BLaER1 (cell line): ENCODE results near the gene CENPX.
A peak's percentile ranks its signal among the peaks of the same experiment; 100 is the strongest.

Experiments used
- H3K27ac ChIP-seq: shearing (Covaris generic); formaldehyde crosslinking; 2 replicates; pipeline ENCODE4 v1.8.1; 2022
- H3K27me3 ChIP-seq: shearing (Covaris generic); formaldehyde crosslinking; 2 replicates; pipeline ENCODE4 v1.8.1; 2022
- H3K36me3 ChIP-seq: shearing (Covaris generic); formaldehyde crosslinking; 2 replicates; pipeline ENCODE4 v1.8.1; 2022
- H3K4me1 ChIP-seq: shearing (Covaris generic); formaldehyde crosslinking; 2 replicates; pipeline ENCODE4 v1.8.1; 2022
- H3K4me2 ChIP-seq: shearing (Covaris generic); formaldehyde crosslinking; 2 replicates; pipeline ENCODE4 v1.8.1; 2022
- H3K4me3 ChIP-seq: shearing (Covaris generic); formaldehyde crosslinking; 2 replicates; pipeline ENCODE4 v1.8.1; 2022
- H3K9ac ChIP-seq: shearing (Covaris generic); formaldehyde crosslinking; 2 replicates; pipeline ENCODE4 v1.8.1; 2022
- H3K9me3 ChIP-seq: shearing (Covaris generic); formaldehyde crosslinking; 2 replicates; pipeline ENCODE4 v1.8.1; 2022
- H4K20me1 ChIP-seq: shearing (Covaris generic); formaldehyde crosslinking; 2 replicates; pipeline ENCODE4 v1.8.1; 2022
- Cebpa-rat ChIP-seq: shearing (Covaris generic); IDR thresholded peaks from 2 replicates; pipeline ENCODE4 v1.8.1; 2022

The CENPX gene

DNA sequence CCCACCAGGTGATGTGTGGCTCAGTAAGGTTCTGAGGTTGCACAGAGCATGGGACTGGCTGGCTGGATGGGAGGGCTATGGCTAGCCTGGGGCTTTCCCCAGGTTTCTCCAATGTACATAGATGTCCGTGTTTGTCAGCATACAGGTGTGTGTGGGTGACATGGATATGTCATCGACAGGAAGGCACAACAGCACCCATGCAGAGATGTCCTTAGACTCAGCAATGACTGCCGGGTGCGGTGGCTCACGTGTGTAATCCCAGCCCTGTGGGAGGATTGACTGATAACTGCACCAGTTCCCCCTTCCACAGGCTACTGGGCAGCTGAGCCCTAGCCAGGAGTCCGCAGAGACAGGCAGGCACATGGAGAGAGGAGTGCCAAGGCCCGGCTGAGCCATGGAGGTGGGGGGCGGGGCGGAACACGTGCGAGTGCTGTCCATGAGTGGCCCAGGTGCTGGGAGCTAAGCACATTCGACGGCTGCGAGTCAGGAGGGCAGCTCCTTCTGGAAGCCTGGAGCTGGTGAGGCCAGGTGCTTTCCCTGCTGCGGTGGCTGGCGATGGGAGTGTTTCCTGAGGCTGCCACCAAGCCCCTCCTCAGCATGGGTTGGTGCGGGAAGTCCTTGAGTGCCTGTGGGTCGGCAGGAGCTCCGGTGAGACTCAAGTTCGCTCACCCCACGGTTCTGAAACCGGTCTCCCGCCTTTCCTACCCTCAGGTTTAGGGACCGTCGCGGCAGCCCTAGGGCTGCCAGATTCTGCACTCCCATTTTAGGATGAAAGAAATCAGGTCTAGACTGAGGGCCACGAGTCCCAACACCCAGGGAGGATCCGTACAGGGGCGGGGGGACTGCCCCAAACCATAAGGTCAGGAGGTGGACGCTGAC, 46.1 kb downstream of the CENPX start:
- H3K27ac ChIP-seq, result peak overlapping the region; percentile 98
- no peak for TF ChIP-seq Cebpa-rat
- H3K27me3 ChIP-seq, result peaks cover 27% of the 10 kb centered on the region

DNA sequence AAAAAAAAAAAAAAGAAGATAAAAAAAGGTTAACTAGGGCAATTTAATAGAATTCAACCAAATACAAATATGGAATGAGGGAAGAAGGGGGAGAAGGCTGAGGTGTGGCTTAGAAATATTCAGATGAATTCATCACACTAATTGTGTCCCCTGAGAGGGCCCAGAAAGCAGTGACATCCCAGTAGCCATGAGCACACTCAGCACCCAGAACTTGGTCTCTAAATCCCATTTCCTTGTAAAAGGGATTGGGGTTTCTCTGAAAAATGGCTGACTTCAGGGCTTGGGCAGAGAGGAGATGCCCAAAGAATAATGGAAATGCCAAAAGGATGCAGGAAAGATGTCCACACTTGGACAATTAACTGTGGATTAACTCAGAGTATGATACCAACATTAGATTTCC, 49.2 kb downstream of the CENPX start:
- peaks cover 5% of the 10 kb centered on the region for H4K20me1 ChIP-seq
- H3K4me2 ChIP-seq, result no peak overlapping the region
- H3K9ac ChIP-seq, result no peak overlapping the region
- no peak for TF ChIP-seq Cebpa-rat
- no peaks in the 10 kb centered on the region for H3K36me3 ChIP-seq
- no peak overlapping the region for H3K27ac ChIP-seq
- H3K4me3 ChIP-seq, result no peak overlapping the region
- peaks cover under 1% of the 10 kb centered on the region for H3K27me3 ChIP-seq
- peaks cover 17% of the 10 kb centered on the region for H3K9me3 ChIP-seq
- H3K4me1 ChIP-seq, result peaks cover 32% of the 10 kb centered on the region

More for the DNA sequence above, 46.1 kb downstream of the CENPX start:
- H3K4me1 ChIP-seq, result peaks cover 44% of the 10 kb centered on the region
- H3K36me3 ChIP-seq, result 0 out of 2 replicates have a peak, but pooled peaks cover 4% of the 10 kb centered on the region
- H4K20me1 ChIP-seq, result peaks cover 36% of the 10 kb centered on the region
- H3K4me3 ChIP-seq, result peak overlapping the region; percentile 81
- peak overlapping the region; percentile 94 for H3K9ac ChIP-seq
- peak overlapping the region; percentile 99 for H3K4me2 ChIP-seq
- H3K9me3 ChIP-seq, result peaks cover 17% of the 10 kb centered on the region

DNA sequence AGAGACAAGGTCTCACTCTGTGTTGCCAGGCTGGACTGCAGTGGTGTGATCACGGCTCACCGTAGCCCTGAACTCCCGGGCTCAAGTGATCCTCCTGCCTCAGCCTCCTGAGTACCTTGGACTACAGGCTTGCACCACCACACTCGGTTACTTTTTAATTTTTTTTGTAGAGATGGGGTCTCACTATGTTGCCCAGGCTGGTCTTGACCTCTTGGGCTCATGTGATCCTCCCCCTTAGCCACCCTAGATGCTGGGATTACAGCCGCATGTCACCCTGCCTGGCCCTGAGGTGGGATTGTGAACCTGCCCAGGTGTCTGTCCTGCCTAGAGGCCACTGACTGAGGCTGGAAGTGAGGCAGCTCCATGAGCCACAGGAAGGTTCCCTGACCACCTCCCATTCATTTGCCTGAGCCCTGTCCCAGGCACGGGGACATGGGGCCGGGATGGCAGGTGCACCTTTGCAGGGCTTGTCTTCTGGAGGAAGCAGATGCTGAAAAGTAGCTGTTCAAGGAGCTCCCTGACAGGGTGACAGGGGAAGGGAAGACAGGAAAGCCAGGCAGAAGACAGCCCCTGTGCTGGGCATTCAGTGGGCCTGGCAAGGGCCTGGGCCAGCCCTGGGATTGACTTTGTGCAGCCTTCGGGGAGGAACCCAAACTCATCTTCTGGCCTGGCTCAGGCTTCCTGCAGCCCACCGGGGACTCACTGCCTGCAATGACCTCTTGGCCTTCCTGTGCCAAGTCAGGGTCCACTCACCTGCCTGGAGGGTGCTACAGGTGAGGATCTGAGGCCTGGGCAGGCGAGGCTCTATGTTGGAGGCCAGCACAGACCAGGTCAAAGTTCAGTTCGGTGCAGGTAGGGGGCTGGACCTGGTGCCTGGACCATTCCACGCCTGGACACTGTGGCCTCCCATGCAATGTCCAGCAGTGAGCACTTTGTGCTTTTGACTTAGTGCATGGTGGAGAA, 53.5 kb downstream of the CENPX start:
- Histone ChIP-seq H3K4me3 (no peak overlapping the region), H3K9me3 (peaks cover 16% of the 10 kb centered on the region), H3K27ac (no peak overlapping the region), H3K4me2 (peak overlapping the region; percentile 100), H3K27me3 (peaks cover 34% of the 10 kb centered on the region), H3K4me1 (peaks cover 45% of the 10 kb centered on the region), H4K20me1 (peaks cover 2% of the 10 kb centered on the region; the same call in 1 of the 2 replicates), H3K9ac (no peak overlapping the region), H3K36me3 (no peaks in the 10 kb centered on the region)
- TF ChIP-seq Cebpa-rat, result no peak
